HUES6 (cell line): ENCODE results near the gene PSAT1.
"Not testable (repeated sequence)": the region's sequence is repeated elsewhere in the genome, so short reads cannot be mapped to it uniquely, and the experiment has no call there.

Experiments
- H3K27ac ChIP-seq: 2 replicates; pipeline ENCODE4 v1.7.0; 2013; ENCODE audit warnings: low read depth, mild to moderate bottlenecking, low read length, inconsistent platforms
- H3K27me3 ChIP-seq: 2 replicates; pipeline ENCODE4 v1.6.1; 2013; ENCODE audit warnings: low read length; ENCODE audit not compliant: control insufficient read depth, insufficient read depth
- H3K36me3 ChIP-seq: 2 replicates; pipeline ENCODE4 v1.6.1; 2013; ENCODE audit warnings: low read length; ENCODE audit not compliant: control insufficient read depth, insufficient read depth
- H3K4me1 ChIP-seq: 2 replicates; pipeline ENCODE4 v1.6.1; 2013; ENCODE audit warnings: low read length; ENCODE audit not compliant: control insufficient read depth, insufficient read depth
- H3K4me3 ChIP-seq: 2 replicates; pipeline ENCODE4 v1.5.1; 2013; ENCODE audit warnings: low read depth, low read length
- H3K9ac ChIP-seq: one replicate; pipeline ENCODE4 v1.6.1; 2013; ENCODE audit warnings: mild to moderate bottlenecking, low read length
- H3K9me3 ChIP-seq: 2 replicates; pipeline ENCODE4 v1.6.1; 2013; ENCODE audit warnings: low read depth, low read length; ENCODE audit not compliant: control insufficient read depth, insufficient read depth

PSAT1 gene

GRCh38 chr9:78278177-78278777, 18.6 kb upstream of the PSAT1 start:
- H3K9me3 ChIP-seq = no peaks in the 10 kb centered on the region
- H3K9ac ChIP-seq = no peak overlapping the region
- H3K36me3 ChIP-seq = no peaks in the 10 kb centered on the region; the same call in 1 of the 2 replicates
- no peak overlapping the region for H3K27ac ChIP-seq
- H3K27me3 ChIP-seq = no peaks in the 10 kb centered on the region
- H3K4me1 ChIP-seq = no peaks in the 10 kb centered on the region
- no peak overlapping the region for H3K4me3 ChIP-seq

GRCh38 chr9:78278801-78279200, 18.1 kb upstream of the PSAT1 start:
- Histone ChIP-seq H3K36me3 (no peaks in the 10 kb centered on the region; the same call in 1 of the 2 replicates), H3K4me3 (no peak overlapping the region), H3K4me1 (no peaks in the 10 kb centered on the region), H3K27me3 (no peaks in the 10 kb centered on the region), H3K27ac (no peak overlapping the region), H3K9me3 (no peaks in the 10 kb centered on the region), H3K9ac (no peak overlapping the region)

- Histone ChIP-seq H3K36me3 (no peaks in the 10 kb centered on the region), H3K9ac (no peak overlapping the region), H3K27me3 (no peaks in the 10 kb centered on the region), H3K4me1 (no peaks in the 10 kb centered on the region), H3K27ac (no peak overlapping the region), H3K9me3 (no peaks in the 10 kb centered on the region), H3K4me3 (no peak overlapping the region)
Measured at GRCh38 chr9:78280982-78281668, 15.8 kb upstream of the PSAT1 start.

GRCh38 chr9:78284181-78284580, 12.7 kb upstream of the PSAT1 start:
- H3K9ac ChIP-seq, H3K27ac ChIP-seq, H3K36me3 ChIP-seq, H3K4me1 ChIP-seq, H3K4me3 ChIP-seq, H3K9me3 ChIP-seq, H3K27me3 ChIP-seq: not testable (repeated sequence)

GRCh38 chr9:78286125-78286524, 10.8 kb upstream of the PSAT1 start:
- no peaks in the 10 kb centered on the region for H3K27me3 ChIP-seq
- peaks cover 6% of the 10 kb centered on the region; the same call in 1 of the 2 replicates for H3K4me1 ChIP-seq
- no peaks in the 10 kb centered on the region for H3K9me3 ChIP-seq
- H3K9ac ChIP-seq = no peak overlapping the region
- no peak overlapping the region for H3K4me3 ChIP-seq
- H3K27ac ChIP-seq = no peak overlapping the region
- H3K36me3 ChIP-seq = no peaks in the 10 kb centered on the region

GRCh38 chr9:78286946-78287388, 10.0 kb upstream of the PSAT1 start:
- Histone ChIP-seq H3K4me3 (no peak overlapping the region), H3K27ac (no peak overlapping the region), H3K27me3 (no peaks in the 10 kb centered on the region), H3K36me3 (no peaks in the 10 kb centered on the region), H3K9me3 (no peaks in the 10 kb centered on the region), H3K4me1 (peaks cover 6% of the 10 kb centered on the region; the same call in 1 of the 2 replicates), H3K9ac (no peak overlapping the region)

- Histone ChIP-seq H3K4me3 (no peak overlapping the region), H3K36me3 (no peaks in the 10 kb centered on the region), H3K9me3 (no peaks in the 10 kb centered on the region), H3K4me1 (peaks cover 6% of the 10 kb centered on the region; the same call in 1 of the 2 replicates), H3K27ac (no peak overlapping the region), H3K9ac (no peak overlapping the region), H3K27me3 (no peaks in the 10 kb centered on the region)
Measured at GRCh38 chr9:78288214-78288892, 8.6 kb upstream of the PSAT1 start.

GRCh38 chr9:78289474-78289873, 7.5 kb upstream of the PSAT1 start:
- no peaks in the 10 kb centered on the region for H3K9me3 ChIP-seq
- H3K4me1 ChIP-seq = peaks cover 7% of the 10 kb centered on the region
- no peak overlapping the region for H3K4me3 ChIP-seq
- H3K9ac ChIP-seq = no peak overlapping the region
- no peaks in the 10 kb centered on the region for H3K36me3 ChIP-seq
- H3K27me3 ChIP-seq = no peaks in the 10 kb centered on the region
- no peak overlapping the region for H3K27ac ChIP-seq

- Histone ChIP-seq H3K4me1 (peaks cover 26% of the 10 kb centered on the region), H3K27me3 (no peaks in the 10 kb centered on the region), H3K36me3 (no peaks in the 10 kb centered on the region), H3K4me3 (no peak overlapping the region), H3K9ac (no peak overlapping the region), H3K27ac (no peak overlapping the region), H3K9me3 (no peaks in the 10 kb centered on the region)
Measured at GRCh38 chr9:78291240-78291925, 5.5 kb upstream of the PSAT1 start.

GRCh38 chr9:78292026-78292425, 4.9 kb upstream of the PSAT1 start:
- Histone ChIP-seq H3K9ac (no peak overlapping the region), H3K4me1 (peaks cover 28% of the 10 kb centered on the region), H3K36me3 (peaks cover under 1% of the 10 kb centered on the region; the same call in 1 of the 2 replicates), H3K27ac (no peak overlapping the region), H3K9me3 (no peaks in the 10 kb centered on the region), H3K4me3 (no peak overlapping the region), H3K27me3 (no peaks in the 10 kb centered on the region)
